ENCODE measurements around the gene IGLON5.

The IGLON5 gene

GRCh38 chr19:51311351-51312257 is at the start of gene IGLON5:
IGLON5 (plus strand) TSS chr19:51311644; CDS start chr19:51311848, 204 bp downstream.
- DNase-seq (ENCODE audit: low spot score) = no peak
- TF ChIP-seq CTCF (IDR thresholded peaks at IDR 0.05; ENCODE audit: extremely low read depth, missing control alignments) = no peak

- no peak for TF ChIP-seq CTCF (IDR thresholded peaks at IDR 0.05; ENCODE audit: extremely low read depth, missing control alignments)
Measured at GRCh38 chr19:51263808-51264207, 47.6 kb upstream of the IGLON5 start.

GRCh38 chr19:51271067-51271466 is 40.4 kb upstream of the IGLON5 start:
- TF ChIP-seq CTCF (IDR thresholded peaks at IDR 0.05; ENCODE audit: extremely low read depth, missing control alignments) = no peak
- no peak for DNase-seq (ENCODE audit: low spot score)

More at GRCh38 chr19:51263808-51264207, 47.6 kb upstream of the IGLON5 start:
- DNase-seq (ENCODE audit: low spot score) = no peak

- TF ChIP-seq CTCF (IDR thresholded peaks at IDR 0.05; ENCODE audit: extremely low read depth, missing control alignments) = no peak
- DNase-seq (ENCODE audit: low spot score) = no peak
Measured at GRCh38 chr19:51272183-51272810, 39.1 kb upstream of the IGLON5 start.

- TF ChIP-seq CTCF (IDR thresholded peaks at IDR 0.05; ENCODE audit: extremely low read depth, missing control alignments) = no peak
- no peak for DNase-seq (ENCODE audit: low spot score)
Measured at GRCh38 chr19:51274049-51274770, 37.2 kb upstream of the IGLON5 start.

- DNase-seq (ENCODE audit: low spot score) = no peak
- TF ChIP-seq CTCF (IDR thresholded peaks at IDR 0.05; ENCODE audit: extremely low read depth, missing control alignments) = no peak
Measured at GRCh38 chr19:51277112-51277511, 34.3 kb upstream of the IGLON5 start.

All from GM20000 (cell line).